Lung (tissue), 12 donors: ENCODE data around the gene PLEK. TPM values are rescaled to one million over a fixed set of nuclear protein-coding genes. Genes with fewer than 3 reads are reported as not detected.

Experiments
- ATAC-seq: fragments of 200-7000 bp; cut with Tn5 transposase; one replicate; pipeline ENCODE4 v1.9.1; 2020; ENCODE audit warnings: moderate number of reproducible peaks; ENCODE audit not compliant: insufficient read depth, low FRiP score
- DNase-seq, 3 donors: peaks; one replicate each; pipeline ENCODE4 v3.0.0-alpha.2; 2013 to 2017
- H3K27ac ChIP-seq, 2 donors: one replicate each; pipeline ENCODE4 v1.5.1; 2013; ENCODE audit warnings: mild to moderate bottlenecking in 2 of 2, moderate library complexity in 2 of 2, control low read depth in 1 of 2, inconsistent platforms in 1 of 2, low read depth in 1 of 2, low read length in 1 of 2
- H3K27me3 ChIP-seq, 3 donors: one replicate each; pipeline ENCODE4 v1.5.1; 2013; ENCODE audit warnings: low read length in 2 of 3; ENCODE audit not compliant: control insufficient read depth in 3 of 3, insufficient read depth in 3 of 3
- H3K36me3 ChIP-seq, 4 donors: one replicate each; pipeline ENCODE4 v1.5.1; 2013; ENCODE audit warnings: low read length in 4 of 4, mild to moderate bottlenecking in 1 of 4, moderate library complexity in 1 of 4; ENCODE audit not compliant: control insufficient read depth in 4 of 4, insufficient read depth in 4 of 4
- H3K4me1 ChIP-seq, 5 donors: one replicate each; pipeline ENCODE4 v1.5.1; 2013; ENCODE audit warnings: low read length in 5 of 5, mild to moderate bottlenecking in 2 of 5, moderate library complexity in 1 of 5; ENCODE audit not compliant: control insufficient read depth in 5 of 5, insufficient read depth in 5 of 5
- H3K4me3 ChIP-seq: one replicate; pipeline ENCODE4 v1.5.1; 2013; ENCODE audit warnings: mild to moderate bottlenecking, control low read depth, moderate library complexity
- H3K9ac ChIP-seq, 2 donors: one replicate each; pipeline ENCODE4 v1.5.1; 2013; ENCODE audit warnings: low read length in 2 of 2, control low read depth in 1 of 2; ENCODE audit not compliant: insufficient read depth in 1 of 2
- H3K9me3 ChIP-seq, 4 donors: one replicate each; pipeline ENCODE4 v1.5.1; 2013; ENCODE audit warnings: low read length in 3 of 4, mild to moderate bottlenecking in 1 of 4, moderate library complexity in 1 of 4; ENCODE audit not compliant: control insufficient read depth in 4 of 4, insufficient read depth in 3 of 4
- CTCF ChIP-seq: IDR thresholded peaks from 2 replicates; pipeline ENCODE4 v1.5.1; 2012; ENCODE audit warnings: mild to moderate bottlenecking; ENCODE audit errors: control extremely low read depth, extremely low read depth
- WGBS, 2 donors: extraction: QIAGEN DNeasy Blood & Tissue Kit; methylation state at CpG; one replicate each; pipeline ENCODE4 v1.1.7; 2013; 5-methylcytosine and 5-hydroxymethylcytosine counted together
- polyA plus RNA-seq, 2 donors: library from polyadenylated mRNA; stranded (reverse); fragments of 200-250 nt; gene quantifications; one replicate each; pipeline ENCODE4 v1.2.1, GENCODE V29; 2013
- total RNA-seq, 2 donors: library from RNA; depleted of rRNA in 1 of 2; stranded (reverse); fragments of >200 nt in 1 of 2; gene quantifications; one replicate each; pipeline ENCODE4 v1.2.1, GENCODE V29; 2014 to 2021
- donor health status: control.
- donor health status: control.
- donor health status: Bipolar disorder and iron deficiency.
- donor health status: healthy.
- donor health status: DM: yes; HTN: yes; CAD: no.

Gene PLEK
- total and polyA plus RNA-seq, 4 donors = 8.2 to 181 (median 27.4) TPM

DNA sequence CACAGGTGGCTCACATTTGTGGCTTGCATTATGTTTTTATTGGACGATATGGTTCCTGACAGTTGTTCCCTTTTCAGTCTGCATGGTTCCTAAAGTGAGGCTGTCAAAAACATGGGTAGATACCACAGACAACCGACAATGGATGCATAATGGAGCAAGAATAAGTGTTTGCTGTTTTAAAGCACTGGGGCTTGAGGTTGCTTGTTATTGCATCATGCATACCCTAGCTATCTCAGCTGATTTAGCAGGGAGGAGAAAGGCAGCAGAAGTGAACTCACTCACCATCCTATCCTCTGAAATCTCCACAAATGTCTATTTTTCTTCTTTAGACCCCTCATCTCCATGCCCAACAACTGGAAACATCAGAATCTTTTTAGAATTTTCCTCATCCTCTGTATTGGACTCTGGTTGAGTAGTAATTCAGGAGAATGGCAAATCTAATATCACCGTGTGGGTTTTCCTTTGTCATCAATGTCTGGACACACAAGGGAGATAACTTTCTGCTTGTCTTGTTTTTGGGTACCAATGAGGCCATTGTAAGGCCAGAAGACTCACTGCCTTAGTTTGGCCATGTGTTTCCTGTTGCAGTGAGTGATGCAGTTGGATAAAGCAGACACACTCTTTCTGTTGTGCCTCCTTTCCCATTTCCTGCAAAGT, 55.3 kb downstream of the PLEK start:
- no peaks in the 10 kb centered on the region for H3K4me1 ChIP-seq
- ATAC-seq = no peak
- no peaks in the 10 kb centered on the region for H3K27me3 ChIP-seq
- no peaks in the 10 kb centered on the region for H3K36me3 ChIP-seq
- no peaks in the 10 kb centered on the region for H3K9me3 ChIP-seq
- H3K4me3 ChIP-seq = no peak overlapping the region
- no peak overlapping the region for H3K27ac ChIP-seq
- WGBS, 2 donors = 45 to 64% methylated on average over 3 of the region's 3 CpGs
- DNase-seq = no peak
- no peak overlapping the region for H3K9ac ChIP-seq
- no peak for TF ChIP-seq CTCF

DNA sequence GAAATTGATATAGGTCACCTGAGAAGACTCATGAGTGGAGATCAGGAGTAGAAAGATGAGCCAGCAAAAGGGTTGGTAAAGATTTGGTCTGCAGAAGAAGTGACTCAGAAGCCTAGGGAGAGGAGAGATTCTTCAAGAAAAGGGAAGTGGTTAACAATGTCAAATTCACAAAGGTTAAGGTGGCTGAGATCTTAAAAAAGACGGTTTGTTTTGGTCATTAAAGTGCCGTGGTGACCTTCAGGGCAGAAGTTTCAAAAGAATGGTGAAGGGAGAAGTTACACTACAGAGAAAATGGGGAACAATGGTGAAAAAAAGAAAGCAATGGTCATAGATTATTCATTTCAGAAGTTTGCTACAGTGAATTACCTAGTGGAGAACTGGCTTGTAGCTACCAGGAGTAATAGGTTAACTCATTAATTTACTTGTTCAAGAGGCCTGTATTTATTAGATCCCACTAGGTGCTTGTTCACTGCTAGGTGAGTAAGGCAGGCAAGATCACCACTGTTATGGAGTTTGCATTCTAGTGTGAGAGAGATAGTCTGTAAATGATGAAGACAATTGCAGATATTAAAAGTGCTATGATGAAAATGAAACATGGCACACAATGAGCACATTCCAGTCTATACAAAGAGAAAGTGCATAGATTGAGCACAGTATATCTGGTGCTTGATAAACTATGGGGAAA, 59.0 kb downstream of the PLEK start:
- 24 to 38% methylated on average over 2 of the region's 2 CpGs for WGBS, 2 donors
- no peaks in the 10 kb centered on the region for H3K27me3 ChIP-seq
- no peak overlapping the region for H3K9ac ChIP-seq
- ATAC-seq (peak; percentile 66), DNase-seq (no peak)
- H3K4me1 ChIP-seq = peaks cover 0 to 5% (median 0%) of the 10 kb centered on the region in 5 donors
- H3K9me3 ChIP-seq = no peaks in the 10 kb centered on the region
- no peak overlapping the region for H3K4me3 ChIP-seq
- H3K27ac ChIP-seq = no peak overlapping the region
- TF ChIP-seq CTCF = no peak
- no peaks in the 10 kb centered on the region for H3K36me3 ChIP-seq

- Histone ChIP-seq H3K4me1 (peaks cover 0 to 8% (median 4%) of the 10 kb centered on the region in 5 donors), H3K27me3 (no peaks in the 10 kb centered on the region), H3K36me3 (no peaks in the 10 kb centered on the region), H3K9me3 (no peaks in the 10 kb centered on the region), H3K27ac (no peak overlapping the region), H3K4me3 (no peak overlapping the region), H3K9ac (no peak overlapping the region)
- TF ChIP-seq CTCF = no peak
- WGBS, 2 donors = 67 to 68% methylated on average over 3 of the region's 3 CpGs
- ATAC-seq (no peak), DNase-seq (no peak)
Observed at GRCh38 chr2:68425503-68425902, 60.4 kb downstream of the PLEK start.
